Activated CD4-positive, alpha-beta T cell treated with anti-CD3 and anti-CD28 coated beads for 48 hours (primary cell): ENCODE measurements around the gene RSRC1.
"Not testable (repeated sequence)": the region's sequence is repeated elsewhere in the genome, so short reads cannot be mapped to it uniquely, and the experiment has no call there.

Experiments
- DNase-seq: peaks from one replicate; pipeline ENCODE4 v3.0.0-alpha.2; 2020

Gene RSRC1

GRCh38 chr3:158333736-158334135 lies 223.8 kb downstream of the RSRC1 start:
- no peak for DNase-seq

GRCh38 chr3:158337110-158337509 lies 227.2 kb downstream of the RSRC1 start:
- no peak for DNase-seq

- DNase-seq, result no peak
These were observed 229.7 kb downstream of the RSRC1 start for GRCh38 chr3:158339638-158340037.

GRCh38 chr3:158340951-158341350 lies 231.1 kb downstream of the RSRC1 start:
- not testable (repeated sequence) for DNase-seq

GRCh38 chr3:158347966-158348365 lies 238.1 kb downstream of the RSRC1 start:
- DNase-seq, result no peak

GRCh38 chr3:158350971-158351370 lies 241.1 kb downstream of the RSRC1 start:
- no peak for DNase-seq

GRCh38 chr3:158352551-158352950 lies 242.7 kb downstream of the RSRC1 start:
- DNase-seq, result no peak

- no peak for DNase-seq
These were observed 244.8 kb downstream of the RSRC1 start for GRCh38 chr3:158354713-158355112.

- no peak for DNase-seq
These were observed 246.0 kb downstream of the RSRC1 start for GRCh38 chr3:158355623-158356588.

- DNase-seq, result no peak
These were observed 249.4 kb downstream of the RSRC1 start for GRCh38 chr3:158359339-158359738.

- DNase-seq, result no peak
These were observed 251.0 kb downstream of the RSRC1 start for GRCh38 chr3:158360756-158361448.

- DNase-seq, result no peak
These were observed 258.4 kb downstream of the RSRC1 start for GRCh38 chr3:158368271-158368670.

GRCh38 chr3:158369279-158369678 lies 259.4 kb downstream of the RSRC1 start:
- DNase-seq, result no peak

- DNase-seq, result no peak
These were observed 269.6 kb downstream of the RSRC1 start for GRCh38 chr3:158379517-158379916.

- DNase-seq, result no peak
These were observed 271.5 kb downstream of the RSRC1 start for GRCh38 chr3:158381262-158381868.

- no peak for DNase-seq
These were observed 272.6 kb downstream of the RSRC1 start for GRCh38 chr3:158382479-158382878.

- no peak for DNase-seq
These were observed 274.1 kb downstream of the RSRC1 start for GRCh38 chr3:158384019-158384418.

GRCh38 chr3:158395421-158395820 lies 285.5 kb downstream of the RSRC1 start:
- no peak for DNase-seq

- no peak for DNase-seq
These were observed 292.7 kb downstream of the RSRC1 start for GRCh38 chr3:158402590-158402989.

GRCh38 chr3:158403013-158403412 lies 293.1 kb downstream of the RSRC1 start:
- no peak for DNase-seq

GRCh38 chr3:158404131-158404718 lies 294.3 kb downstream of the RSRC1 start:
- no peak for DNase-seq

GRCh38 chr3:158405507-158405906 lies 295.6 kb downstream of the RSRC1 start:
- no peak for DNase-seq

- DNase-seq, result no peak
These were observed 298.1 kb downstream of the RSRC1 start for GRCh38 chr3:158407844-158408517.
